Stimulated activated CD4-positive, alpha-beta T cell treated with anti-CD3 and anti-CD28 coated beads, TNF-alpha, amount 100 ng/mL, for 4 hours (primary cell): ENCODE measurements around the gene KMT5B.
"Not testable (repeated sequence)": the region's sequence is repeated elsewhere in the genome, so short reads cannot be mapped to it uniquely, and the experiment has no call there.

Experiments used
- DNase-seq, 3 experiments: peaks; one replicate each; pipeline ENCODE4 v3.0.0-alpha.2; 2020; ENCODE audit warnings: low read depth in 3 of 3

The KMT5B gene

DNA sequence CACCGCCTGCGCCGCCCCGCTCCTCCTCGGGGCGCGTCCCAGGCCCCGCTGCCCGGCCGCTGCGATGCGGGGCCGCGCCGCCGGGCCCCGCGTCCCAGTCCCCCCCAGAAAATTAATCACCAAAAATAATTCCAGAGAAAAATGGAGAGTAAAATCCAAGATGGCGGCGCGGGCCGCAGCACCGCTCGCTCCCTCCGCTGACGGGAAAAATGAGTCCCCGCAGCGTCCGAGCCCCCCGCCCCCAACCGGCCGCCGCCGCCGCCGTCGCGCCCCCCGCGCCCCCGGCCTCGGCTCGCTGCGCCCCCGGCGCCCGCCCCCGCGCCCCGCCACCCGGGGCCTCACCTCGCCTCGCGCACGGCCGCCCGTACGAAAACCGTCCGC, at the start of gene KMT5B:
KMT5B (minus strand) TSS at position 162 of the 381 bp plus-strand sequence. CDS start 23,220 bp downstream, outside the sequence.
- DNase-seq, result peak; percentile 35 to 59 (median 41)

DNA sequence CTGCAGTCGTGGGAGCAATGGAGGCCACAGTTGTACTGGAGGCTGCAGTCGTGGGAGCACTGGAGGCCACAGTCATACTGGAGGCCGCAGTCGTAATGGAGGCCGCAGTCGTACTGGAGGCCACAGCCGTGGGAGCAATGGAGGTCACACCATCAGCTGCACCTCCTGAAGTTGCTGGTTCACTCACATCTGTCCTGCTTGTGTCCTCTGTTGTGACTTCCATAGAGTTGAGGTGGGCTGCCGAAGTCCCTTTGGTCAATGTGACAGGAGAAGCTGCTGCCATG, 49.4 kb upstream of the KMT5B start:
- DNase-seq, result no peak

DNA sequence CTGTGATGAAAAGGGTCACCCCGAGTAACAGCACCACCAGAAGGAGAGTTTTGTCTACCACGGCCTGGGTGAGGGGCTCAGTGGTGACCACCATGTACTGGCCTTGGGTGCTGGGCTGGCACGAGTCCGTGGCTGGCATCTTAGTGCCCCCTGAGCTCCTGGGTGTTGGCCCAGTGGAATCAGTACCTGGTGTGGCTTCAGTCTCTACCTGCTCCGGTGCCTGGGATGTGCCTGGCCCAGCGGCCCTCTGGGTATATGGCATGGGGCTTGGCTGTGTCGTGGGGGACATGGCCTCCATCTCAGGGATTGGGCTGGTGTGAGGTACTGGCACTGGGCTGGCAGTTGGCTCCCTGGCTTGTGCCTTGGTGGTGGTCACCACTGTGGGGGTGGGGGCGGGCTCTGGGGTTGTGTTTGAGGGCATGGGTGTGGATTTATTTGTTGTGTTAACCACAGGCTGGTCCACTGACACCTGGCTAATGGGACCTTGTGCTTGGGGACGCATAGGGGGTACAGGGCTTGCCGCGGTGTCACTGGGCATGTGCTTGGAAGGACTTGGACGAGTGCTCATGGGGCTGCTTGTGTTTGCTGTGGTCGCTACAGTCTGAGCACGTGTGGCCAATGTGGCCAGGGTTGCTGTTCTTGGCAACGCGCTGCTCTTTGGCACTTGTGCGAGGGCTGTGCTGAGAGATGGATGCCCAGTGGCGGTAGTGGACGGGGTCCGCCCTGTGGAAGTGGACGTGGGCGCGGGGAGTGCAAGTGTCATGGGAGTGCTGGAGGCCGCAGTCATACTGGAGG, 48.9 kb upstream of the KMT5B start:
- no peak for DNase-seq

DNA sequence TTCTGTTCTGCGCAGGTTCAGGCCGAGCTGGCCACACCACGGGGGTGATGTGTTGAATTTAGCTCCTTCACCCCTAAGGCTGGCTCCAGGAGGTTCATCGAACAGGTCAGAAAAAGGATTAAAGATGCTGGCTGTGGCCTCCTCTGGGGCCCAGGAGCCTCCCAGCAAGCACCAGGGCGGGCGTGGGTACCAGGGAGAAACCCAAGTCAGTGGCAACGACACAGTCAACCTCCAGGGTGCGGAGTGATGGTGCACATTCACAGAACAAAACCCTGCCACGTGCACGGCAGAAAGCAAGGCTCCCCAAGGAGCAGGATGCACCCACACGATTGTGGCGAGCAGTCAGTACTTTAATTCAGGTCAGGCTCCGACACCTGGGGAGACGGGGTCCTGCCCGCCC, 47.9 kb upstream of the KMT5B start:
- DNase-seq, result no peak

GRCh38 chr11:68260484-68260883, 47.4 kb upstream of the KMT5B start:
- DNase-seq, result no peak

GRCh38 chr11:68259122-68259959, 46.2 kb upstream of the KMT5B start:
- DNase-seq, result no peak

DNA sequence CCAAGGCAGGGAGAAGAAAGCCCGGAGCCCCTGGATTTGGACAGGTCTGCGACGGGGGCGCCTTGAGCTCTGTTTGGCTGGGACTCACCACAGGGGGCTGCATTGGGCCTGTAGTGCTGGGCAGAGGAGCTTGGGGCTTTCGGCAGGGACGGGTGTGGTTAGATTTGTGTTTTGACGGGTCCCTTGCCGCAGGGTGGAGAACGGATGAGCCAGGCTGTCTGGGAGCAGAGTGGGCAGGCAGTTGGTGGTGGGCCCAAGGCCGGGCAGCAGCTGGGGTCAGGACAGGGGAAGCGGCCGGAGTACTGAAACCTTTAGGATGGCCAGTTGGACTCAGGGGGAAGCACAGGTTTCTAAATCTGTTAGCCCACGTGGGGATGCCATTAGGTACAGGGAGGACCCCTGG, 45.3 kb upstream of the KMT5B start:
- DNase-seq, result no peak

DNA sequence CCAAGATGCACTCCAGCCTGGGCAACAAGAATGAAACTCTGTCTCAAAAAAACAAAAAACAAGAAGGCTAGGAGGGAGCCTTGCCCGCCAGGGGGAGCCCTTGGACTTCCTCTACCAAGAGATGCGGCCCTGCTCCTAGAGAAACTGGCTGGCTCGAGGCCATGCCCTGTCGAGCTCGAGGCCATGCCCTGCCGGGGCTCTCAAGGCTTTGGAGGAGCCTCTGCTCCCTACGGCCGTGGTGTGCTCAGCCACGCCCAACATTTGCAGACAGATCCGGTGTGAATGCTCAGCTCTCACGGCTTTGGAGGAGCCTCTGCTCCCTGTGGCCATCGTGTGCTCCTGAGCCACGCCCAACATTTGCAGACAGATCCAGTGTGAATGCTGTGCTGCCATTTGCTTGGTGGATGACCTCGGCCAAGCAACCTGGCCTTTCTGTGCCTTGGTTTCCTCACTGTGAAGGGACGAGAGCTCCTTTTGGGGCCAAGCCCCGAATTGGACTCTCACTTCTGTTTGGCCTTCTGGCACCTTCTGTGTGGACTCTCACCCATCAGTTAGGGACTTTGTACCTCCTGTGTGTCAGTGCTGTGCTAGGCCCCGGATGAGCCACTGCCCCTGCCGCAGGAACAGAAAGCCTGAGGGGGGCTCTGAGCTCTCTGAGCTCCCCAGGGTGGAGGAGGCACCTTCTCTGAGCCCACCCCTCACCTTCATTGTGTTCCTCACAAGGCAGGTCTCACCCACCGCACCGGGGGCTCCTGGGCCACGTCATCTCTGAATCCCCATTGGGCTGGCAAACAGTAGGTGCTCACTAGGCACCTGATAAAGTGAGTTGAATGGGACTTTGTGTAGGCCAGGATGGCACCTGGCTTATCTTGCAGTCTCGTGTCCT, 44.6 kb upstream of the KMT5B start:
- DNase-seq, result peak; percentile 79 to 96 (median 91)

- no peak for DNase-seq
Observed at GRCh38 chr11:68256331-68256741, 43.2 kb upstream of the KMT5B start.

- no peak for DNase-seq
Observed at GRCh38 chr11:68255526-68255925, 42.4 kb upstream of the KMT5B start.

- no peak for DNase-seq
Observed at GRCh38 chr11:68254421-68254820, 41.3 kb upstream of the KMT5B start.

GRCh38 chr11:68251765-68252164, 38.7 kb upstream of the KMT5B start:
- no peak for DNase-seq

DNA sequence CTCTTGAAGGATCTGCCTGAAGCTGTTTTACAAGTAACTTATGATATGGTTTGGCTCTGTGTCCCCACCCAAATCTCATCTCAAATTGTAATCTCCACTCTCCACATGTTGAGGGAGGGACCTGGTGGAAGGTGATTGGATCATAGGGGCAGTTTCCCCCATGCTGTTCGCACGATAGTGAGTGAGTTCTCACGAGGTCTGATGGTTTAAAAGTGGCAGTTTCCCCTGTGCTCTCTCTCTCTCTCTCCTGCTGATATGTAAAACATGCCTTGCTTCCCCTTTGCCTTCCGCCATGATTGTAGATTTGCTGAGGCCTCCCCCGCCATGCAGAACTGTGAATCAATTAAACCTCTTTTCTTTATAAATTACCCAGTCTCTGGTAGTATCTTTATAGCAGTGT, 31.8 kb upstream of the KMT5B start:
- DNase-seq, result not testable (repeated sequence)

DNA sequence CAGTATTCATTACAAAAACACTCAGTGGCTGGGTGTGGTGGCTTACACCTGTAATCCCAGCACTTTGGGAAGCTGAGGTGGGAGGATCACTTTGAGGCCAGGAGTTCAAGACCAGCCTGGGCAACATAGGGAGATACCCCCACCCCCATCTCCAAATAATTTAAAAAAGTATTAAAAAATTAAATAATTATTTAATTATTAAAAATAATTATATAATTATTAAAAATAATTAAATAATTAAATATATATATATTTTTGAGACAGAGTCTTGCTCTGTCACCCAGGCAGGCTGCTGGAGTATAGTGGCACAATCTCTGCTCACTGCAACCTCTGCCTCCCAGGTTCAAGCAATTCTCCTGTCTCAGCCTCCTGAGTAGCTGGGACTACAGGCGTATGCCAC, 30.8 kb upstream of the KMT5B start:
- not testable (repeated sequence) for DNase-seq

- DNase-seq, result no peak
Observed at GRCh38 chr11:68242616-68243015, 29.5 kb upstream of the KMT5B start.

GRCh38 chr11:68231621-68232020, 18.5 kb upstream of the KMT5B start:
- DNase-seq, result no peak

DNA sequence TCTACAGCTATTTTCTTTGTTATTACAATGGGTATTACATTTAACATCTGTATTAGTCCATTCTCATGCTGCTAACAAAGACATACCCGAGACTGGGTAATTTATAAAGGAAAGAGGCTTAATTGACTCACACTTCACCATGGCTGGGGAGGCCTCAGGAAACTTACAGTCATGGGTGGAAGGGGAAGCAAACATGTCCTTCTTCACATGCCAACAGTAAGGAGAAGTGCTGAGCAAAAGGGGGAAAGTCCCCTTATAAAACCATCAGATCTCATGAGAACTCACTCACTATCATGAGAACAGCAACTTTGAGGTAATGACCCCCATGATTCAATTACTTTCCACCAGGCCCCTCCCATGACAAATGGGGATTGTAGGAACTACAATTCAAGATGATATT, 16.5 kb upstream of the KMT5B start:
- no peak for DNase-seq

GRCh38 chr11:68226421-68226820, 13.3 kb upstream of the KMT5B start:
- DNase-seq, result no peak

DNA sequence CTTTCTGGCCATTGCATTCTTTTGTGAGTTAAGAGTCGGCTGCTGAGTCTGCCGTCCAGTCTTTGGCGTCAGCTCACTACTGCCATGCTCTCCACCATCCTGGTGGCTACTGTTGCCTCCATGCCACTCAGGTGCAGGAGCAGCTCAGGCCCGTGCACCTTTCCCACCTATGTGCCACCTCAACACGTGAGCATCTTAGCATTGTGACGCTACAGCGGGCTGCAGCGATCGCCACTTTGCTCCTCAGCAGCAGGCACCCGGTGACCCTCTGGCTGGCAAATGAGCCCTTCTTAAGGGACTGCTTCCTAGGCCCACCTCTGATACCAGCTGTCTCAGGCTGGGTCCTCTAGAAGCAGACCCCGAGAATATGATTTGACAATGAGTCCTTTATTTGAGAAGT, 11.5 kb upstream of the KMT5B start:
- no peak for DNase-seq

DNA sequence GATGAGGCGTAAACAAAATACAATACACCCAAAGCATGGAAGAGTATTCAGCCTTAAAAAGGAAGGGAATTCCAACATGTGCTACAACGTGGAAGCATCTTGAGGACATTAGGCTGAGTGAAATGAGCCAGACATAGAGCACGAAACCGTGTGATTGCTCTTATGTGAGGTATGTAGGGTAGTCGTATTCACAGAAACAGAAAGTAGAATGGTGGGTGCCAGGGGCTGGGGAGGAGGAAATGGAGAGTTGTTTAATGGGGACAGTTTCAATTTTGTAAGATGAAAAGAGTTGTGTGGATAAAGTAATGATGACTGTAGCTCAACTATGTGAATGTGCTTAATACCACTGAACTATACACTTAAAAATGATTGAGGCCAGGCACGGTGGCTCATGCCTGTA, 10.2 kb upstream of the KMT5B start:
- DNase-seq, result no peak

- no peak for DNase-seq
Observed at GRCh38 chr11:68221406-68221805, 8.3 kb upstream of the KMT5B start.
